ENCODE measurements around the gene ALS2. TPM values are rescaled to one million over a fixed set of nuclear protein-coding genes. Genes with fewer than 3 reads are reported as not detected.
"Not testable (repeated sequence)": the region's sequence is repeated elsewhere in the genome, so short reads cannot be mapped to it uniquely, and the experiment has no call there.

ALS2 gene
- total RNA-seq, 1 donor from 2014 or later: 37.0 TPM

GRCh38 chr2:201678401-201678800, 102.3 kb downstream of the ALS2 start:
- no peak overlapping the region for H3K27ac Mint-ChIP-seq (ENCODE audit: unreplicated experiment)
- TF ChIP-seq CTCF (conservative IDR thresholded peaks at IDR 0.05): no peak
- H3K9me3 Mint-ChIP-seq: no peaks in the 10 kb centered on the region
- no peaks in the 10 kb centered on the region for H3K36me3 Mint-ChIP-seq (ENCODE audit: low read depth)
- no peak overlapping the region for H3K4me3 Mint-ChIP-seq
- no peak for DNase-seq (ENCODE audit: low read depth, low spot score)
- H3K4me1 Mint-ChIP-seq: no peaks in the 10 kb centered on the region
- H3K27me3 Mint-ChIP-seq (ENCODE audit: low read depth): peaks cover 8% of the 10 kb centered on the region

GRCh38 chr2:201675454-201675853, 105.3 kb downstream of the ALS2 start:
- DNase-seq (ENCODE audit: low read depth, low spot score): no peak
- Mint-ChIP-seq H3K4me3 (no peak overlapping the region), H3K4me1 (no peaks in the 10 kb centered on the region), H3K36me3 (ENCODE audit: low read depth) (no peaks in the 10 kb centered on the region), H3K27ac (ENCODE audit: unreplicated experiment) (no peak overlapping the region), H3K9me3 (no peaks in the 10 kb centered on the region), H3K27me3 (ENCODE audit: low read depth) (peaks cover 4% of the 10 kb centered on the region)
- TF ChIP-seq CTCF (conservative IDR thresholded peaks at IDR 0.05): no peak

GRCh38 chr2:201674794-201675193, 105.9 kb downstream of the ALS2 start:
- Mint-ChIP-seq H3K27ac (ENCODE audit: unreplicated experiment) (no peak overlapping the region), H3K4me3 (no peak overlapping the region), H3K9me3 (no peaks in the 10 kb centered on the region), H3K4me1 (no peaks in the 10 kb centered on the region), H3K36me3 (ENCODE audit: low read depth) (no peaks in the 10 kb centered on the region), H3K27me3 (ENCODE audit: low read depth) (peaks cover 4% of the 10 kb centered on the region)
- TF ChIP-seq CTCF (conservative IDR thresholded peaks at IDR 0.05): no peak
- DNase-seq (ENCODE audit: low read depth, low spot score): no peak

- H3K27me3 Mint-ChIP-seq (ENCODE audit: low read depth): peaks cover 4% of the 10 kb centered on the region
- H3K9me3 Mint-ChIP-seq: no peaks in the 10 kb centered on the region
- H3K4me3 Mint-ChIP-seq: no peak overlapping the region
- H3K27ac Mint-ChIP-seq (ENCODE audit: unreplicated experiment): no peak overlapping the region
- H3K4me1 Mint-ChIP-seq: no peaks in the 10 kb centered on the region
- no peaks in the 10 kb centered on the region for H3K36me3 Mint-ChIP-seq (ENCODE audit: low read depth)
- TF ChIP-seq CTCF (conservative IDR thresholded peaks at IDR 0.05): no peak
- no peak for DNase-seq (ENCODE audit: low read depth, low spot score)
Observed at GRCh38 chr2:201674298-201674697, 106.4 kb downstream of the ALS2 start.

- no peak overlapping the region for H3K27ac Mint-ChIP-seq (ENCODE audit: unreplicated experiment)
- H3K27me3 Mint-ChIP-seq (ENCODE audit: low read depth): peaks cover 4% of the 10 kb centered on the region
Observed at GRCh38 chr2:201673546-201673945, 107.2 kb downstream of the ALS2 start.

GRCh38 chr2:201671205-201671604, 109.5 kb downstream of the ALS2 start:
- not testable (repeated sequence) for H3K27me3 Mint-ChIP-seq (ENCODE audit: low read depth); H3K36me3 Mint-ChIP-seq (ENCODE audit: low read depth); H3K4me1 Mint-ChIP-seq; H3K9me3 Mint-ChIP-seq; H3K4me3 Mint-ChIP-seq; DNase-seq (ENCODE audit: low read depth, low spot score); H3K27ac Mint-ChIP-seq (ENCODE audit: unreplicated experiment)

More at GRCh38 chr2:201673546-201673945, 107.2 kb downstream of the ALS2 start:
- H3K4me3 Mint-ChIP-seq: no peak overlapping the region
- H3K4me1 Mint-ChIP-seq: no peaks in the 10 kb centered on the region
- no peaks in the 10 kb centered on the region for H3K36me3 Mint-ChIP-seq (ENCODE audit: low read depth)
- H3K9me3 Mint-ChIP-seq: no peaks in the 10 kb centered on the region
- no peak for DNase-seq (ENCODE audit: low read depth, low spot score)
- no peak for TF ChIP-seq CTCF (conservative IDR thresholded peaks at IDR 0.05)

Data from neural crest cell (in vitro differentiated cells).